WTC11 (cell line): ENCODE results near the gene EIF3L. TPM values are rescaled to one million over a fixed set of nuclear protein-coding genes. Genes with fewer than 3 reads are reported as not detected.

Experiments
- ARID4B ChIP-seq: sonication (generic); formaldehyde crosslinking; IDR thresholded peaks from 2 replicates; pipeline ENCODE4 v1.8.0; 2023; ENCODE audit warnings: missing genetic modification reagents, mild to moderate bottlenecking, borderline replicate concordance
- ATF1 ChIP-seq: sonication (generic); formaldehyde crosslinking; IDR thresholded peaks from 2 replicates; pipeline ENCODE4 v1.8.1; 2023; ENCODE audit warnings: mild to moderate bottlenecking, moderate library complexity, missing genetic modification reagents
- ATF3 ChIP-seq: sonication (generic); formaldehyde crosslinking; conservative IDR thresholded peaks from 2 replicates; pipeline ENCODE4 v1.8.1; 2022; ENCODE audit warnings: mild to moderate bottlenecking, missing genetic modification reagents
- EMX1 ChIP-seq: fragments of 250-450 bp; sonication (Bioruptor Pico); IDR thresholded peaks from 2 replicates; pipeline ENCODE4 v1.8.0; 2021; ENCODE audit warnings: mild to moderate bottlenecking
- FOXP1 ChIP-seq: sonication (generic); formaldehyde crosslinking; IDR thresholded peaks from 2 replicates; pipeline ENCODE4 v1.8.0; 2022; ENCODE audit warnings: missing genetic modification reagents, mild to moderate bottlenecking, moderate library complexity, borderline replicate concordance
- GRHL2 ChIP-seq: fragments of 250-450 bp; sonication (Bioruptor Pico); IDR thresholded peaks from 2 replicates; pipeline ENCODE4 v1.8.0; 2022; ENCODE audit warnings: mild to moderate bottlenecking, moderate library complexity; ENCODE audit not compliant: insufficient replicate concordance, severe bottlenecking
- NFE2L1 ChIP-seq: sonication (generic); formaldehyde crosslinking; IDR thresholded peaks from 2 replicates; pipeline ENCODE4 v1.8.1; 2023; ENCODE audit warnings: missing genetic modification reagents
- NR1H2 ChIP-seq: sonication (generic); formaldehyde crosslinking; IDR thresholded peaks from 2 replicates; pipeline ENCODE4 v1.9.0; 2021; ENCODE audit warnings: mild to moderate bottlenecking, moderate library complexity, missing genetic modification reagents
- NR2C2 ChIP-seq: sonication (generic); formaldehyde crosslinking; IDR thresholded peaks from 2 replicates; pipeline ENCODE4 v1.8.0; 2022; ENCODE audit warnings: mild to moderate bottlenecking, missing genetic modification reagents
- RORB ChIP-seq: fragments of 250-450 bp; sonication (Bioruptor Pico); IDR thresholded peaks from 2 replicates; pipeline ENCODE4 v1.9.0; 2021; ENCODE audit warnings: mild to moderate bottlenecking
- SMAD4 ChIP-seq: sonication (generic); formaldehyde crosslinking; IDR thresholded peaks from 2 replicates; pipeline ENCODE4 v1.8.0; 2022; ENCODE audit warnings: mild to moderate bottlenecking, missing genetic modification reagents
- TP53 ChIP-seq: sonication (generic); formaldehyde crosslinking; IDR thresholded peaks from 2 replicates; pipeline ENCODE4 v1.8.1; 2023; ENCODE audit warnings: mild to moderate bottlenecking, missing genetic modification reagents
- ZBTB43 ChIP-seq: sonication (generic); formaldehyde crosslinking; IDR thresholded peaks from 2 replicates; pipeline ENCODE4 v1.8.1; 2023; ENCODE audit warnings: mild to moderate bottlenecking, missing genetic modification reagents
- ZNF138 ChIP-seq: sonication (generic); formaldehyde crosslinking; conservative IDR thresholded peaks from 2 replicates; pipeline ENCODE4 v1.8.1; 2022; ENCODE audit warnings: mild to moderate bottlenecking, moderate library complexity, missing genetic modification reagents
- ZNF219 ChIP-seq: sonication (generic); formaldehyde crosslinking; IDR thresholded peaks from 2 replicates; pipeline ENCODE4 v1.8.0; 2023; ENCODE audit warnings: missing genetic modification reagents, mild to moderate bottlenecking, borderline replicate concordance
- ZNF423 ChIP-seq: fragments of 250-450 bp; sonication (Bioruptor Pico); IDR thresholded peaks from 2 replicates; pipeline ENCODE4 v2.1.2; 2022; ENCODE audit warnings: mild to moderate bottlenecking, moderate library complexity
- ZNF671 ChIP-seq: fragments of 250-450 bp; sonication (Bioruptor Pico); IDR thresholded peaks from 2 replicates; pipeline ENCODE4 v1.8.0; 2021; ENCODE audit warnings: mild to moderate bottlenecking
- total RNA-seq: library from RNA; stranded (reverse); gene quantifications from 3 replicates; pipeline ENCODE4 v1.2.3, GENCODE V29; 2021
- TF ChIP-seq, protein P1 (sequence below): fragments of 250-450 bp; sonication (Bioruptor Pico); IDR thresholded peaks from 2 replicates; pipeline ENCODE4 v1.9.0; 2021; ENCODE audit warnings: mild to moderate bottlenecking
- TF ChIP-seq, protein P2 (sequence below): sonication (generic); formaldehyde crosslinking; IDR thresholded peaks from 2 replicates; pipeline ENCODE4 v1.8.0; 2022; ENCODE audit warnings: mild to moderate bottlenecking, missing genetic modification reagents
- TF ChIP-seq, protein P3 (sequence below): sonication (generic); formaldehyde crosslinking; IDR thresholded peaks from 2 replicates; pipeline ENCODE4 v1.8.0; 2022; ENCODE audit warnings: missing genetic modification reagents

EIF3L gene
- total RNA-seq, 1 experiment from 2014 or later, result 611 TPM

GRCh38 chr22:37824674-37825641 is 24.3 kb upstream of the EIF3L start (continued):
- TF ChIP-seq, protein P1, sequence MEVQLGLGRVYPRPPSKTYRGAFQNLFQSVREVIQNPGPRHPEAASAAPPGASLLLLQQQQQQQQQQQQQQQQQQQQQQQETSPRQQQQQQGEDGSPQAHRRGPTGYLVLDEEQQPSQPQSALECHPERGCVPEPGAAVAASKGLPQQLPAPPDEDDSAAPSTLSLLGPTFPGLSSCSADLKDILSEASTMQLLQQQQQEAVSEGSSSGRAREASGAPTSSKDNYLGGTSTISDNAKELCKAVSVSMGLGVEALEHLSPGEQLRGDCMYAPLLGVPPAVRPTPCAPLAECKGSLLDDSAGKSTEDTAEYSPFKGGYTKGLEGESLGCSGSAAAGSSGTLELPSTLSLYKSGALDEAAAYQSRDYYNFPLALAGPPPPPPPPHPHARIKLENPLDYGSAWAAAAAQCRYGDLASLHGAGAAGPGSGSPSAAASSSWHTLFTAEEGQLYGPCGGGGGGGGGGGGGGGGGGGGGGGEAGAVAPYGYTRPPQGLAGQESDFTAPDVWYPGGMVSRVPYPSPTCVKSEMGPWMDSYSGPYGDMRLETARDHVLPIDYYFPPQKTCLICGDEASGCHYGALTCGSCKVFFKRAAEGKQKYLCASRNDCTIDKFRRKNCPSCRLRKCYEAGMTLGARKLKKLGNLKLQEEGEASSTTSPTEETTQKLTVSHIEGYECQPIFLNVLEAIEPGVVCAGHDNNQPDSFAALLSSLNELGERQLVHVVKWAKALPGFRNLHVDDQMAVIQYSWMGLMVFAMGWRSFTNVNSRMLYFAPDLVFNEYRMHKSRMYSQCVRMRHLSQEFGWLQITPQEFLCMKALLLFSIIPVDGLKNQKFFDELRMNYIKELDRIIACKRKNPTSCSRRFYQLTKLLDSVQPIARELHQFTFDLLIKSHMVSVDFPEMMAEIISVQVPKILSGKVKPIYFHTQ (CRISPR knock-in tag), result no peak
- TF ChIP-seq ZNF138 (CRISPR knock-in tag) (0 out of 2 replicates have a peak, but pooled peaks have one; percentile 32), ZNF671 (CRISPR knock-in tag) (no peak), GRHL2 (no peak), NR1H2 (CRISPR knock-in tag) (no peak), ATF3 (CRISPR knock-in tag) (no peak), ZNF219 (no peak), ZBTB43 (CRISPR knock-in tag) (no peak), TP53 (peak; percentile 59), ZNF423 (CRISPR knock-in tag) (peak; percentile 91), ARID4B (no peak), FOXP1 (CRISPR knock-in tag) (0 out of 2 replicates have a peak, but pooled peaks have one; percentile 35), EMX1 (CRISPR knock-in tag) (no peak), ATF1 (no peak), RORB (CRISPR knock-in tag) (no peak), NR2C2 (CRISPR knock-in tag) (no peak), SMAD4 (CRISPR knock-in tag) (no peak), NFE2L1 (CRISPR knock-in tag) (peak; percentile 23; the same call in 1 of the 2 replicates)
- TF ChIP-seq, protein P2, sequence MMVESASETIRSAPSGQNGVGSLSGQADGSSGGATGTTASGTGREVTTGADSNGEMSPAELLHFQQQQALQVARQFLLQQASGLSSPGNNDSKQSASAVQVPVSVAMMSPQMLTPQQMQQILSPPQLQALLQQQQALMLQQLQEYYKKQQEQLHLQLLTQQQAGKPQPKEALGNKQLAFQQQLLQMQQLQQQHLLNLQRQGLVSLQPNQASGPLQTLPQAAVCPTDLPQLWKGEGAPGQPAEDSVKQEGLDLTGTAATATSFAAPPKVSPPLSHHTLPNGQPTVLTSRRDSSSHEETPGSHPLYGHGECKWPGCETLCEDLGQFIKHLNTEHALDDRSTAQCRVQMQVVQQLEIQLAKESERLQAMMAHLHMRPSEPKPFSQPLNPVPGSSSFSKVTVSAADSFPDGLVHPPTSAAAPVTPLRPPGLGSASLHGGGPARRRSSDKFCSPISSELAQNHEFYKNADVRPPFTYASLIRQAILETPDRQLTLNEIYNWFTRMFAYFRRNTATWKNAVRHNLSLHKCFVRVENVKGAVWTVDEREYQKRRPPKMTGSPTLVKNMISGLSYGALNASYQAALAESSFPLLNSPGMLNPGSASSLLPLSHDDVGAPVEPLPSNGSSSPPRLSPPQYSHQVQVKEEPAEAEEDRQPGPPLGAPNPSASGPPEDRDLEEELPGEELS (CRISPR knock-in tag), result peak; percentile 17
- TF ChIP-seq, protein P3, sequence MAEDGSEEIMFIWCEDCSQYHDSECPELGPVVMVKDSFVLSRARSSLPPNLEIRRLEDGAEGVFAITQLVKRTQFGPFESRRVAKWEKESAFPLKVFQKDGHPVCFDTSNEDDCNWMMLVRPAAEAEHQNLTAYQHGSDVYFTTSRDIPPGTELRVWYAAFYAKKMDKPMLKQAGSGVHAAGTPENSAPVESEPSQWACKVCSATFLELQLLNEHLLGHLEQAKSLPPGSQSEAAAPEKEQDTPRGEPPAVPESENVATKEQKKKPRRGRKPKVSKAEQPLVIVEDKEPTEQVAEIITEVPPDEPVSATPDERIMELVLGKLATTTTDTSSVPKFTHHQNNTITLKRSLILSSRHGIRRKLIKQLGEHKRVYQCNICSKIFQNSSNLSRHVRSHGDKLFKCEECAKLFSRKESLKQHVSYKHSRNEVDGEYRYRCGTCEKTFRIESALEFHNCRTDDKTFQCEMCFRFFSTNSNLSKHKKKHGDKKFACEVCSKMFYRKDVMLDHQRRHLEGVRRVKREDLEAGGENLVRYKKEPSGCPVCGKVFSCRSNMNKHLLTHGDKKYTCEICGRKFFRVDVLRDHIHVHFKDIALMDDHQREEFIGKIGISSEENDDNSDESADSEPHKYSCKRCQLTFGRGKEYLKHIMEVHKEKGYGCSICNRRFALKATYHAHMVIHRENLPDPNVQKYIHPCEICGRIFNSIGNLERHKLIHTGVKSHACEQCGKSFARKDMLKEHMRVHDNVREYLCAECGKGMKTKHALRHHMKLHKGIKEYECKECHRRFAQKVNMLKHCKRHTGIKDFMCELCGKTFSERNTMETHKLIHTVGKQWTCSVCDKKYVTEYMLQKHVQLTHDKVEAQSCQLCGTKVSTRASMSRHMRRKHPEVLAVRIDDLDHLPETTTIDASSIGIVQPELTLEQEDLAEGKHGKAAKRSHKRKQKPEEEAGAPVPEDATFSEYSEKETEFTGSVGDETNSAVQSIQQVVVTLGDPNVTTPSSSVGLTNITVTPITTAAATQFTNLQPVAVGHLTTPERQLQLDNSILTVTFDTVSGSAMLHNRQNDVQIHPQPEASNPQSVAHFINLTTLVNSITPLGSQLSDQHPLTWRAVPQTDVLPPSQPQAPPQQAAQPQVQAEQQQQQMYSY, result no peak
